SK-N-SH (cell line): ENCODE results near the gene VPS26A. TPM values are rescaled to one million over a fixed set of nuclear protein-coding genes. Genes with fewer than 3 reads are reported as not detected.

Experiments used
- CTCF ChIA-PET: fragments of 300-600, 350-600 bp; formaldehyde crosslinking; extraction: SDS; loops from one replicate; lab custom pipeline; 2021; lab: Yijun Ruan, JAX
- POLR2A ChIA-PET: fragments of 350-600 bp; sonication (Branson Sonifier 250); formaldehyde crosslinking; extraction: SDS; loops from one replicate; lab custom pipeline; 2020; ENCODE audit warnings: antibody characterized with exemption, inconsistent platforms; lab: Yijun Ruan, JAX
- DNase-seq: peaks from one replicate; pipeline ENCODE4 v3.0.0; 2012
- H2AFZ ChIP-seq: fragments of 200-600 bp; sonication (generic); 2 replicates; pipeline ENCODE4 v1.8.1; 2016; ENCODE audit warnings: antibody characterized with exemption, mild to moderate bottlenecking, low read depth
- H3F3A ChIP-seq: fragments of 200-600 bp; sonication (generic); replicated peaks from 2 replicates; pipeline ENCODE3; 2016; ENCODE audit warnings: antibody characterized with exemption, mild to moderate bottlenecking; ENCODE audit not compliant: insufficient read depth
- H3K27ac ChIP-seq, 2 experiments: fragments of 200-500 bp in 1 of 2; fragments of 200-600 bp in 1 of 2; sonication (Bioruptor generic) in 1 of 2; sonication (generic), shearing (Covaris generic) in 1 of 2; 2 replicates each; pipeline versions ENCODE4 v1.5.1 to v1.6.1; 2014 to 2016; ENCODE audit warnings: low read depth in 2 of 2, inconsistent platforms in 1 of 2, low read length in 1 of 2, mild to moderate bottlenecking in 1 of 2, mixed read lengths in 1 of 2
- H3K27me3 ChIP-seq: fragments of 200-600 bp; sonication (generic), shearing (Covaris generic); 2 replicates; pipeline ENCODE4 v1.6.1; 2016; ENCODE audit warnings: mixed run types; ENCODE audit not compliant: insufficient read depth
- H3K36me3 ChIP-seq, 2 experiments: fragments of 200-500 bp in 1 of 2; fragments of 200-600 bp in 1 of 2; sonication (Bioruptor generic) in 1 of 2; sonication (generic) in 1 of 2; replicated peaks in 1 of 2; 2 replicates each; pipeline versions ENCODE3 to v1.5.1; 2014 to 2016; ENCODE audit warnings: low read length in 1 of 2, mild to moderate bottlenecking in 1 of 2; ENCODE audit not compliant: insufficient read depth in 2 of 2, control insufficient read depth in 1 of 2
- H3K4me1 ChIP-seq, 2 experiments: fragments of 200-500 bp in 1 of 2; fragments of 200-600 bp in 1 of 2; sonication (Bioruptor generic) in 1 of 2; sonication (generic), shearing (Covaris generic) in 1 of 2; 2 replicates each; pipeline versions ENCODE4 v1.5.1 to v1.6.1; 2014 to 2016; ENCODE audit warnings: low read depth in 1 of 2, low read length in 1 of 2, mixed run types in 1 of 2; ENCODE audit not compliant: insufficient read depth in 2 of 2, control insufficient read depth in 1 of 2
- H3K4me2 ChIP-seq: fragments of 200-600 bp; sonication (generic), shearing (Covaris generic); 2 replicates; pipeline ENCODE4 v1.6.1; 2017; ENCODE audit warnings: mixed run types
- H3K4me3 ChIP-seq, 2 experiments: fragments of 200-500 bp in 1 of 2; fragments of 200-600 bp in 1 of 2; sonication (Bioruptor generic) in 1 of 2; sonication (generic), shearing (Covaris generic) in 1 of 2; 2 replicates each; pipeline versions ENCODE4 v1.5.1 to v1.8.1; 2014 to 2016; ENCODE audit warnings: low read depth in 2 of 2, inconsistent platforms in 1 of 2, low read length in 1 of 2, mild to moderate bottlenecking in 1 of 2, mixed read lengths in 1 of 2, moderate library complexity in 1 of 2
- H3K79me2 ChIP-seq: fragments of 200-600 bp; sonication (generic); 2 replicates; pipeline ENCODE4 v1.8.1; 2017; ENCODE audit warnings: mild to moderate bottlenecking; ENCODE audit not compliant: insufficient read depth
- H3K9ac ChIP-seq: fragments of 200-600 bp; sonication (generic); 2 replicates; pipeline ENCODE4 v1.6.1; 2017; ENCODE audit warnings: mixed run types
- H3K9me2 ChIP-seq: fragments of 200-600 bp; sonication (generic); 2 replicates; pipeline ENCODE4 v1.6.1; 2017; ENCODE audit warnings: mixed run types
- H3K9me3 ChIP-seq: fragments of 200-600 bp; sonication (generic); 2 replicates; pipeline ENCODE4 v1.6.1; 2017; ENCODE audit warnings: mixed run types, mild to moderate bottlenecking, moderate library complexity
- H4K20me1 ChIP-seq: fragments of 200-600 bp; sonication (generic); 2 replicates; pipeline ENCODE4 v1.6.1; 2017; ENCODE audit warnings: mild to moderate bottlenecking, mixed run types; ENCODE audit not compliant: insufficient read depth
- CTCF ChIP-seq: fragments of 200-600 bp; sonication (generic); IDR thresholded peaks from 2 replicates; pipeline ENCODE4 v1.6.1; 2017; ENCODE audit warnings: antibody characterized with exemption, mild to moderate bottlenecking, moderate library complexity
- ELF1 ChIP-seq: IDR thresholded peaks from 2 replicates; pipeline ENCODE4 v1.4.0; 2012
- GABPA ChIP-seq: IDR thresholded peaks from 2 replicates; pipeline ENCODE4 v1.4.0; 2012; ENCODE audit warnings: low read depth, mild to moderate bottlenecking
- GATA2 ChIP-seq: sonication (generic); formaldehyde crosslinking; IDR thresholded peaks from 2 replicates; pipeline ENCODE4 v1.5.0; 2020; ENCODE audit warnings: mild to moderate bottlenecking, missing genetic modification reagents
- MAX ChIP-seq: IDR thresholded peaks from 2 replicates; pipeline ENCODE4 v1.4.0; 2012; ENCODE audit warnings: low read depth
- MEF2A ChIP-seq: IDR thresholded peaks from 2 replicates; pipeline ENCODE4 v1.4.0; 2012; ENCODE audit warnings: low read depth, borderline replicate concordance
- MXI1 ChIP-seq: IDR thresholded peaks from 2 replicates; pipeline ENCODE4 v1.6.1; 2012; ENCODE audit warnings: mild to moderate bottlenecking, low read depth, low read length, improper control_type of control experiment
- NFIC ChIP-seq: IDR thresholded peaks from 2 replicates; pipeline ENCODE4 v1.4.0; 2012; ENCODE audit warnings: borderline replicate concordance
- NRF1 ChIP-seq: IDR thresholded peaks from 2 replicates; pipeline ENCODE4 v1.6.1; 2012; ENCODE audit warnings: low read depth, mild to moderate bottlenecking, low read length
- RAD21 ChIP-seq: IDR thresholded peaks from 2 replicates; pipeline ENCODE4 v1.6.1; 2012; ENCODE audit warnings: mild to moderate bottlenecking, low read length
- SIN3A ChIP-seq: IDR thresholded peaks from 2 replicates; pipeline ENCODE4 v1.6.1; 2012; ENCODE audit warnings: low read depth, mild to moderate bottlenecking, low read length, moderate library complexity, borderline replicate concordance
- SMC3 ChIP-seq: IDR thresholded peaks from 2 replicates; pipeline ENCODE4 v1.6.1; 2012; ENCODE audit warnings: low read depth, low read length, improper control_type of control experiment
- TAF1 ChIP-seq: IDR thresholded peaks from 2 replicates; pipeline ENCODE4 v1.6.1; 2012; ENCODE audit warnings: low read depth, mild to moderate bottlenecking, low read length, moderate library complexity, borderline replicate concordance
- USF1 ChIP-seq: IDR thresholded peaks from 2 replicates; pipeline ENCODE4 v1.4.0; 2012; ENCODE audit warnings: low read depth, borderline replicate concordance
- USF2 ChIP-seq: fragments of 150-350 bp; IDR thresholded peaks from 2 replicates; pipeline ENCODE4 v1.6.1; 2017; ENCODE audit warnings: antibody characterized with exemption, low read length, low read depth, borderline replicate concordance
- ZBTB33 ChIP-seq: IDR thresholded peaks from 2 replicates; pipeline ENCODE4 v1.4.0; 2012; ENCODE audit warnings: low read depth, borderline replicate concordance
- WGBS: methylation state at CpG from one replicate; pipeline ENCODE4 v1.1.6; 2017; ENCODE audit warnings: low lambda C conversion rate; 5-methylcytosine and 5-hydroxymethylcytosine counted together
- polyA plus RNA-seq, 3 experiments: library from polyadenylated mRNA; depleted of rRNA; stranded (reverse); fragments of >200 nt; gene quantifications; 2 replicates each; pipeline ENCODE4 v1.2.3, GENCODE V29; 2012

Gene VPS26A
- polyA plus RNA-seq, 1 of the 3 experiments (the other 2 are of a cell fraction): 10.6 TPM

GRCh38 chr10:69142983-69143382 is 19.0 kb downstream of the VPS26A start:
- TF ChIP-seq NFIC: no peak
- TF ChIP-seq USF2: no peak
- no peak for TF ChIP-seq USF1
- TF ChIP-seq SMC3: no peak
- TF ChIP-seq ZBTB33: no peak
- TF ChIP-seq MAX: no peak
- TF ChIP-seq RAD21: no peak
- TF ChIP-seq SIN3A: no peak
- TF ChIP-seq ELF1: no peak
- TF ChIP-seq, all 33 proteins: peak for 0
- ChIA-PET CTCF (no interaction called here), POLR2A (no interaction called here)
- no peaks in the 10 kb centered on the region for H3K4me1 ChIP-seq
- no peaks in the 10 kb centered on the region for H3K27me3 ChIP-seq
- H3K9me3 ChIP-seq: no peaks in the 10 kb centered on the region
- H4K20me1 ChIP-seq: peaks cover 33% of the 10 kb centered on the region; the same call in 1 of the 2 replicates
- no peak overlapping the region for H3K4me2 ChIP-seq
- 68% methylated on average over 3 of the region's 3 CpGs for WGBS
- peaks cover 88% of the 10 kb centered on the region for H3K79me2 ChIP-seq
- peaks cover 13% of the 10 kb centered on the region for H3F3A ChIP-seq
- peaks cover 1 to 27% of the 10 kb centered on the region in 2 experiments for H3K36me3 ChIP-seq
- H3K4me3 ChIP-seq: no peak overlapping the region
- H3K9ac ChIP-seq: no peak overlapping the region
- H3K27ac ChIP-seq: no peak overlapping the region
- DNase-seq: no peak
- no peak overlapping the region for H2AFZ ChIP-seq
- H3K9me2 ChIP-seq: no peaks in the 10 kb centered on the region

- CTCF ChIA-PET: no interaction called here
- no peaks in the 10 kb centered on the region for H3K27me3 ChIP-seq
- peaks cover 0 to 17% of the 10 kb centered on the region in 2 experiments for H3K36me3 ChIP-seq
- no peak overlapping the region for H3K27ac ChIP-seq
- peaks cover 13% of the 10 kb centered on the region for H3F3A ChIP-seq
- no peaks in the 10 kb centered on the region for H3K9me3 ChIP-seq
- peaks cover 28% of the 10 kb centered on the region; the same call in 1 of the 2 replicates for H4K20me1 ChIP-seq
- no peak overlapping the region for H3K4me3 ChIP-seq
- H3K9ac ChIP-seq: no peak overlapping the region
- 90% methylated on average over 1 of the region's 1 CpG for WGBS
- H3K4me2 ChIP-seq: no peak overlapping the region
- H2AFZ ChIP-seq: no peak overlapping the region
- no peaks in the 10 kb centered on the region for H3K4me1 ChIP-seq
- POLR2A ChIA-PET: no interaction called here
- H3K9me2 ChIP-seq: no peaks in the 10 kb centered on the region
- H3K79me2 ChIP-seq: peaks cover 90% of the 10 kb centered on the region
- DNase-seq: no peak
- no peak for TF ChIP-seq CTCF
- TF ChIP-seq GATA2: no peak
- TF ChIP-seq NRF1: no peak
- TF ChIP-seq MXI1: no peak
- TF ChIP-seq ZBTB33: no peak
- TF ChIP-seq NFIC: no peak
- no peak for TF ChIP-seq MEF2A
- TF ChIP-seq USF2: no peak
- no peak for TF ChIP-seq TAF1
- TF ChIP-seq RAD21: no peak
- TF ChIP-seq GABPA: no peak
Observed at GRCh38 chr10:69145329-69145728, 21.4 kb downstream of the VPS26A start.
